PC-9 (cell line): ENCODE data around the gene MB21D2. TPM values are rescaled to one million over a fixed set of nuclear protein-coding genes. Genes with fewer than 3 reads are reported as not detected.

Experiments used
- BruUV-seq: library from RNA; stranded (reverse); fragments of 400-500 nt; replicated peaks from 2 replicates; lab custom pipeline; 2021; lab: Mats Ljungman, UMichigan
- CTCF ChIA-PET: fragments of 300-600 bp; sonication (Branson Sonifier 250); formaldehyde crosslinking; loops from one replicate; lab custom pipeline; 2022; ENCODE audit warnings: antibody characterized with exemption; lab: Charles Lee
- POLR2A ChIA-PET: fragments of 300-600 bp; sonication (Branson Sonifier 250); formaldehyde crosslinking; loops from one replicate; lab custom pipeline; 2022; ENCODE audit warnings: antibody characterized with exemption; ENCODE audit not compliant: unreplicated experiment; lab: Charles Lee
- DNase-seq, 2 experiments: peaks; one replicate each; pipeline versions ENCODE4 v3.0.0 to v3.0.0-alpha.2; 2015 to 2022; ENCODE audit warnings: mixed read lengths in 1 of 2
- H2AFZ ChIP-seq: fragments of 200-600 bp; sonication (generic); 2 replicates; pipeline ENCODE4 v1.8.1; 2017; ENCODE audit warnings: antibody characterized with exemption
- H3F3A ChIP-seq: fragments of 200-600 bp; sonication (generic); 2 replicates; pipeline ENCODE4 v1.8.1; 2017; ENCODE audit warnings: antibody characterized with exemption, mild to moderate bottlenecking, low read depth; ENCODE audit not compliant: insufficient read depth
- H3K27ac ChIP-seq: fragments of 200-600 bp; sonication (generic); 2 replicates; pipeline ENCODE4 v1.6.1; 2016; ENCODE audit warnings: mixed run types
- H3K27me3 ChIP-seq: fragments of 200-600 bp; sonication (generic); 2 replicates; pipeline ENCODE4 v1.6.1; 2016; ENCODE audit warnings: low read depth, mixed run types; ENCODE audit not compliant: insufficient read depth
- H3K36me3 ChIP-seq: fragments of 200-600 bp; sonication (generic); 2 replicates; pipeline ENCODE4 v1.6.1; 2016; ENCODE audit warnings: low read depth, mixed run types
- H3K4me1 ChIP-seq: fragments of 200-600 bp; sonication (generic); replicated peaks from 2 replicates; pipeline ENCODE4 v1.6.1; 2016; ENCODE audit warnings: mixed run types; ENCODE audit not compliant: insufficient read depth
- H3K4me2 ChIP-seq: fragments of 200-600 bp; sonication (generic); 2 replicates; pipeline ENCODE4 v1.6.1; 2017; ENCODE audit warnings: mixed run types
- H3K4me3 ChIP-seq: fragments of 200-600 bp; sonication (generic); 2 replicates; pipeline ENCODE4 v1.6.1; 2016; ENCODE audit warnings: mixed run types
- H3K79me2 ChIP-seq: fragments of 200-600 bp; sonication (generic); 2 replicates; pipeline ENCODE4 v1.6.1; 2017; ENCODE audit warnings: low read depth, mixed run types
- H3K9me2 ChIP-seq: fragments of 200-600 bp; sonication (generic); 2 replicates; pipeline ENCODE4 v1.8.1; 2017; ENCODE audit warnings: mild to moderate bottlenecking; ENCODE audit not compliant: insufficient read depth
- H3K9me3 ChIP-seq: fragments of 200-600 bp; sonication (generic); 2 replicates; pipeline ENCODE4 v1.8.1; 2016; ENCODE audit warnings: low read depth; ENCODE audit not compliant: insufficient read depth
- H4K20me1 ChIP-seq: fragments of 200-600 bp; sonication (generic); 2 replicates; pipeline ENCODE4 v1.8.1; 2017; ENCODE audit not compliant: insufficient read depth
- EZH2 ChIP-seq: fragments of 200-600 bp; sonication (generic); IDR thresholded peaks from 2 replicates; pipeline ENCODE4 v1.8.0; 2017; ENCODE audit warnings: antibody characterized with exemption, low read depth
- intact Hi-C: fragments of 100-400 bp; cut with micrococcal nuclease; formaldehyde crosslinking; loops from one replicate; pipeline ENCODE4 v1.10.0; 2022; ENCODE audit not compliant: unreplicated experiment
- total RNA-seq: library from RNA; stranded (reverse); gene quantifications from 2 replicates; pipeline ENCODE4 v1.2.3, GENCODE V29; 2021
- TF ChIP-seq, protein P1 (sequence below): fragments of 200-600 bp; sonication (generic); conservative IDR thresholded peaks from 2 replicates; pipeline ENCODE4 v1.6.1; 2017; ENCODE audit warnings: mixed run types, antibody characterized with exemption, mild to moderate bottlenecking, moderate library complexity

Gene MB21D2
- total RNA-seq, 1 experiment from 2014 or later: 5.1 TPM

DNA sequence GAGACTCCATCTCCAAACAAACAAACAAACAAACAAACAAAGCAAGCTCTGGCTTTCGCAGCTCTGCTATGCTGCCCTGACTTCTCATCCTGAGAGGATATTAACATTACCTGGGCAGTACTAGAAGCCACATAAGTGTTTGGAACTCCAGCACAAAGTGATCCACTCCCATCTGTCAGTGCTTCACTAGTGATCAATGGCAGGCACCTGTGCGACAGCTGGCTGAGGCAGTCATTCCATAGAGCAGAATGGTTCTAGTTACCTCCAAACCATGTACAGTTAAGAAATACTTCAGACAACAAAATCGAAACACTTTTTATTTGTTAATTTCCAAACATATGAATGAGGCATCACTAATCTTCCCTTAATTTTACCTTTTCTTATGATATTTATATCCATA lies 2.8 kb upstream of the MB21D2 start:
- Histone ChIP-seq H3K4me2 (no peak overlapping the region), H4K20me1 (0 out of 2 replicates have a peak, but pooled peaks cover 3% of the 10 kb centered on the region), H3K79me2 (peaks cover 14% of the 10 kb centered on the region), H3K27me3 (no peaks in the 10 kb centered on the region), H3K9me3 (no peaks in the 10 kb centered on the region), H3K27ac (no peak overlapping the region), H3F3A (peaks cover 15% of the 10 kb centered on the region; the same call in 1 of the 2 replicates), H3K36me3 (no peaks in the 10 kb centered on the region), H2AFZ (no peak overlapping the region), H3K9me2 (no peaks in the 10 kb centered on the region), H3K4me3 (no peak overlapping the region), H3K4me1 (peaks cover 16% of the 10 kb centered on the region)
- POLR2A ChIA-PET: no interaction called here
- no peak for TF ChIP-seq EZH2
- TF ChIP-seq, protein P1, sequence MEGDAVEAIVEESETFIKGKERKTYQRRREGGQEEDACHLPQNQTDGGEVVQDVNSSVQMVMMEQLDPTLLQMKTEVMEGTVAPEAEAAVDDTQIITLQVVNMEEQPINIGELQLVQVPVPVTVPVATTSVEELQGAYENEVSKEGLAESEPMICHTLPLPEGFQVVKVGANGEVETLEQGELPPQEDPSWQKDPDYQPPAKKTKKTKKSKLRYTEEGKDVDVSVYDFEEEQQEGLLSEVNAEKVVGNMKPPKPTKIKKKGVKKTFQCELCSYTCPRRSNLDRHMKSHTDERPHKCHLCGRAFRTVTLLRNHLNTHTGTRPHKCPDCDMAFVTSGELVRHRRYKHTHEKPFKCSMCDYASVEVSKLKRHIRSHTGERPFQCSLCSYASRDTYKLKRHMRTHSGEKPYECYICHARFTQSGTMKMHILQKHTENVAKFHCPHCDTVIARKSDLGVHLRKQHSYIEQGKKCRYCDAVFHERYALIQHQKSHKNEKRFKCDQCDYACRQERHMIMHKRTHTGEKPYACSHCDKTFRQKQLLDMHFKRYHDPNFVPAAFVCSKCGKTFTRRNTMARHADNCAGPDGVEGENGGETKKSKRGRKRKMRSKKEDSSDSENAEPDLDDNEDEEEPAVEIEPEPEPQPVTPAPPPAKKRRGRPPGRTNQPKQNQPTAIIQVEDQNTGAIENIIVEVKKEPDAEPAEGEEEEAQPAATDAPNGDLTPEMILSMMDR: no peak
- CTCF ChIA-PET: no interaction called here
- intact Hi-C loops: loop anchor here (10.0 kb wide), 1 partner anchor 356 kb away; no protein-coding TSS in a partner anchor
- no peak for DNase-seq
- BruUV-seq: no TSS peak

DNA sequence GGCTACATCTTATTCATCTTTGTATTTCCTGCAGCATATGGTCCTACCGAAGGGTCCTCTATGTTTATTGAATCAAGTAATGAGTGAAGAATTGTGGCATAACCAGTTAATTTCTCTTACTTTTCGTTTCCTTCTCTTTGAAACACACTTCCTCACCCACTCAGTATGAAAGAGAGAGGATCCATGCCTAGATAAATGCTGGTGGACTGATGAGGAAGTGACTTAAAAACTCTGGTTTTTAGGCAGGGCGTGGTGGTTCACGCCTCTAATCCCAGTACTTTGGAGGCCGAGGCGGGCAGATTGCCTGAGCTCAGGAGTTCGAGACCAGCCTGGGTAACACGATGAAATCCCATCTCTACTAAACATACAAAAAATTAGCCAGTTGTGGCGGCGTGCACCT lies 2.2 kb upstream of the MB21D2 start:
- Histone ChIP-seq H3K27me3 (no peaks in the 10 kb centered on the region), H3K9me3 (no peaks in the 10 kb centered on the region), H3K36me3 (no peaks in the 10 kb centered on the region), H3K4me1 (peaks cover 21% of the 10 kb centered on the region), H4K20me1 (0 out of 2 replicates have a peak, but pooled peaks cover 3% of the 10 kb centered on the region), H3K79me2 (peaks cover 20% of the 10 kb centered on the region), H3K27ac (no peak overlapping the region), H3K4me2 (no peak overlapping the region), H3K4me3 (no peak overlapping the region), H3K9me2 (no peaks in the 10 kb centered on the region), H3F3A (peaks cover 15% of the 10 kb centered on the region; the same call in 1 of the 2 replicates), H2AFZ (no peak overlapping the region)
- POLR2A ChIA-PET: no interaction called here
- intact Hi-C loops: loop anchor here (5.0 to 10.0 kb wide), 2 partner anchors 355 to 672 kb away; partner anchors contain the start of gene OPA1
- BruUV-seq: no TSS peak
- DNase-seq: no peak
- CTCF ChIA-PET: no interaction called here
- TF ChIP-seq EZH2: no peak
- TF ChIP-seq, protein P1: no peak

DNA sequence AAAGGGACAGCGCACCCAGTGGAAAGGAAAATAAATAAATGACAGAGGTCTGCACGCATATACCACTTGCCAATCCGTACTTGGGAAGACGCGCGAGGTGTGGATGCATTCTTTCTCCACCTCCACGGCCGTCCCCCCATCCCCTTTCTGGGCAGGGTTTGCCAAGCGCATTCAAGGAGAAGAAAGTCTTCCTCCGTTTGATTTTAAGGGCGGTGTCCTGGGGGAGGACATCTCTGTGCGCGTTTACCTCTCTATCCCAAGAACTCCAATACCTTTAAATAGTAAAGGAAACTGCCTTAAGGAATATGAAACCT lies 576 bp upstream of the MB21D2 start:
- H3K79me2 ChIP-seq: peaks cover 36% of the 10 kb centered on the region
- peak overlapping the region; percentile 79 for H3K27ac ChIP-seq
- H3K4me2 ChIP-seq: peak overlapping the region; percentile 82
- BruUV-seq: TSS peak; percentile 81
- H3F3A ChIP-seq: peaks cover 15% of the 10 kb centered on the region; the same call in 1 of the 2 replicates
- H3K4me1 ChIP-seq: peaks cover 29% of the 10 kb centered on the region
- peak overlapping the region; percentile 79 for H3K4me3 ChIP-seq
- peak overlapping the region; percentile 93 for H2AFZ ChIP-seq
- no peaks in the 10 kb centered on the region for H3K9me3 ChIP-seq
- 0 out of 2 replicates have a peak, but pooled peaks cover 3% of the 10 kb centered on the region for H4K20me1 ChIP-seq
- no peaks in the 10 kb centered on the region for H3K36me3 ChIP-seq
- intact Hi-C loops: loop anchor here (1.0 to 5.0 kb wide), 4 partner anchors 25 to 674 kb away; partner anchors contain the start of gene OPA1
- no peaks in the 10 kb centered on the region for H3K27me3 ChIP-seq
- no peak for DNase-seq
- POLR2A ChIA-PET: interaction anchor here (0.6 to 1.0 kb wide), 6 partner anchors 10 to 37 kb away, joined by 3 to 7 read pairs (median 5); no protein-coding TSS in a partner anchor
- no peaks in the 10 kb centered on the region for H3K9me2 ChIP-seq
- no peak for TF ChIP-seq EZH2
- TF ChIP-seq, protein P1: peak; percentile 43; the same call in 1 of the 2 replicates
- CTCF ChIA-PET: interaction anchor here (0.6 to 1.8 kb wide), 3 partner anchors 11 to 66 kb away, joined by 3 to 4 read pairs (median 3); no protein-coding TSS in a partner anchor
